Activated T-cell treated with anti-CD3 and anti-CD28 coated beads, Interleukin-2, amount 50 U/mL, for 72 hours (primary cell): Measurements from ENCODE around the gene TLN1. TPM values are rescaled to one million over a fixed set of nuclear protein-coding genes. Genes with fewer than 3 reads are reported as not detected.

Experiments used
- ATAC-seq, 2 donors: fragments of 150-1000 bp; cut with Tn5 transposase; replicated peaks in 1 of 2; 2 replicates each; pipeline ENCODE4 v1.10.0; 2021; ENCODE audit warnings: moderate library complexity in 2 of 2, mild to moderate bottlenecking in 1 of 2
- DNase-seq, 2 donors: peaks; one replicate each; pipeline ENCODE4 v3.0.0; 2021 to 2022; ENCODE audit warnings: mixed read lengths in 1 of 2
- H3K27ac Mint-ChIP-seq: one replicate; pipeline ENCODE4 v1.8.0; 2022; ENCODE audit warnings: mild to moderate bottlenecking, moderate library complexity, mixed read lengths
- H3K27me3 Mint-ChIP-seq: one replicate; pipeline ENCODE4 v1.8.0; 2022; ENCODE audit warnings: low read depth, mixed read lengths
- H3K36me3 Mint-ChIP-seq, 2 donors: one replicate each; pipeline ENCODE4 v1.8.0; 2022; ENCODE audit warnings: mixed read lengths in 2 of 2, mild to moderate bottlenecking in 1 of 2; ENCODE audit not compliant: insufficient read depth in 2 of 2
- H3K4me1 Mint-ChIP-seq: one replicate; pipeline ENCODE4 v1.8.0; 2022; ENCODE audit warnings: low read depth, mixed read lengths
- H3K4me3 Mint-ChIP-seq, 2 donors: one replicate each; pipeline ENCODE4 v1.8.0; 2022; ENCODE audit warnings: mild to moderate bottlenecking in 2 of 2, mixed read lengths in 2 of 2, moderate library complexity in 2 of 2
- H3K9me3 Mint-ChIP-seq, 2 donors: one replicate each; pipeline ENCODE4 v1.8.0; 2022; ENCODE audit warnings: mixed read lengths in 2 of 2
- total RNA-seq, 2 donors: library from RNA; stranded (reverse); gene quantifications; one replicate each; pipeline ENCODE4 v1.2.3, GENCODE V29; 2022

TLN1 gene
- total RNA-seq, 2 donors from 2014 or later: 200 to 235 TPM

DNA sequence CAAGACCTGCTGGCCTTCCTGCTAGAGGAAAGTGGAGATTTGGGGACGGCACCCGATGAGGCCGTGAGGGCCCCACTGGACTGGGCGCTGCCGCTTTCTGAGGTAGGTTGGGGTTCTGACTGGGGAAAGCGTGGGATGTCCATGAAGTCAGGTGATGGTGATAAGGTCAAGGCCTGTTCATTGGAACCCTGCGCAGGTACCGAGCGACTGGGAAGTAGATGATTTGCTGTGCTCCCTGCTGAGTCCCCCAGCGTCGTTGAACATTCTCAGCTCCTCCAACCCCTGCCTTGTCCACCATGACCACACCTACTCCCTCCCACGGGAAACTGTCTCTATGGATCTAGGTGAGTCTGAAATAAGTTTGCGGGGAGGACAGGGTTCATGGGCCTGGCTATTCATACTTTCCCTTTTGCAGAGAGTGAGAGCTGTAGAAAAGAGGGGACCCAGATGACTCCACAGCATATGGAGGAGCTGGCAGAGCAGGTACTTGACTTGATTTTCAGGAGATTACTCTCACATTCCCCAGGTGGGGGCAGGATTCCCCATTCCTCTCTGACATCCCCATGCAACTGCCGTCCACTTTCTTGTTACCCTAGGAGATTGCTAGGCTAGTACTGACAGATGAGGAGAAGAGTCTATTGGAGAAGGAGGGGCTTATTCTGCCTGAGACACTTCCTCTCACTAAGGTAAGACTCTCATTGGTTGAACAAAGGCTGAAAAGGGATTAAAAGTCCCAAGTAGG is 976 bp upstream of the TLN1 start:
- H3K9me3 Mint-ChIP-seq: no peaks in the 10 kb centered on the region
- H3K36me3 Mint-ChIP-seq: peaks cover 10 to 12% of the 10 kb centered on the region in 2 donors
- no peak overlapping the region for H3K4me3 Mint-ChIP-seq
- peak overlapping the region; percentile 90 for H3K27ac Mint-ChIP-seq
- peak; percentile 3 to 5 for ATAC-seq
- no peaks in the 10 kb centered on the region for H3K27me3 Mint-ChIP-seq
- peak; percentile 19 to 46 for DNase-seq
- H3K4me1 Mint-ChIP-seq: peaks cover 29% of the 10 kb centered on the region

- Mint-ChIP-seq H3K27me3 (no peaks in the 10 kb centered on the region), H3K4me1 (peaks cover 29% of the 10 kb centered on the region), H3K9me3 (no peaks in the 10 kb centered on the region), H3K4me3 (no peak overlapping the region), H3K36me3 (peaks cover 10 to 12% of the 10 kb centered on the region in 2 donors), H3K27ac (peak overlapping the region; percentile 58)
- DNase-seq (peak in 1 of 2 donors; percentile 37), ATAC-seq (no peak)
Measured at GRCh38 chr9:35731415-35732184, 395 bp downstream of the TLN1 start.

DNA sequence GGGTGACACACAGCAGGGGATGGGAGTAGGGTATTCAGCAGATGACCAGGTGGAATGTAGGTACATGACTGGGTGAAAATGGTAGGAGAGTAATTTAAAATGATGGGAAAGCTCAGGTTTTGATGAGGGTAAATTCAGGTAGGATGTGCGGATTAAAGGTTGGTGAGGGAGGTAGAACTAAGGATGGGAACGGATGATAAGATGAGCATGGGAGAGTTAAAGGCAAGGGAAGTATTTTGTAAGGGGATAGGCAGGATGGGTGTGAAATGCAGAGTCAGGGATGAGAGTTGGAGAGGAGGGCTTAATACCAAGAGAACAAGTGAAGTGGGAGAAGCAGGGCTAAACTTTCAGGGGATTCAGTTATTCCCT is 1.5 kb downstream of the TLN1 start:
- no peaks in the 10 kb centered on the region for H3K9me3 Mint-ChIP-seq
- ATAC-seq: no peak
- peaks cover 10 to 11% of the 10 kb centered on the region in 2 donors for H3K36me3 Mint-ChIP-seq
- no peak overlapping the region for H3K27ac Mint-ChIP-seq
- DNase-seq: no peak
- peaks cover 23% of the 10 kb centered on the region for H3K4me1 Mint-ChIP-seq
- no peak overlapping the region for H3K4me3 Mint-ChIP-seq
- H3K27me3 Mint-ChIP-seq: no peaks in the 10 kb centered on the region

GRCh38 chr9:35729700-35730485 is 2.1 kb downstream of the TLN1 start:
- H3K27ac Mint-ChIP-seq: no peak overlapping the region
- H3K4me3 Mint-ChIP-seq: no peak overlapping the region
- DNase-seq (peak; percentile 25 to 53), ATAC-seq (no peak)
- H3K4me1 Mint-ChIP-seq: peaks cover 20% of the 10 kb centered on the region
- H3K27me3 Mint-ChIP-seq: no peaks in the 10 kb centered on the region
- no peaks in the 10 kb centered on the region for H3K9me3 Mint-ChIP-seq
- H3K36me3 Mint-ChIP-seq: peaks cover 7 to 10% of the 10 kb centered on the region in 2 donors

GRCh38 chr9:35729101-35729500 is 2.9 kb downstream of the TLN1 start:
- Mint-ChIP-seq H3K36me3 (peaks cover 11 to 15% of the 10 kb centered on the region in 2 donors), H3K4me3 (no peak overlapping the region), H3K27me3 (no peaks in the 10 kb centered on the region), H3K9me3 (no peaks in the 10 kb centered on the region), H3K27ac (no peak overlapping the region), H3K4me1 (peaks cover 22% of the 10 kb centered on the region)
- ATAC-seq (no peak), DNase-seq (no peak)

GRCh38 chr9:35728041-35728971 is 3.7 kb downstream of the TLN1 start:
- Mint-ChIP-seq H3K9me3 (no peaks in the 10 kb centered on the region), H3K27ac (no peak overlapping the region), H3K36me3 (peaks cover 12 to 15% of the 10 kb centered on the region in 2 donors), H3K4me3 (no peak overlapping the region), H3K27me3 (no peaks in the 10 kb centered on the region), H3K4me1 (peaks cover 14% of the 10 kb centered on the region)
- ATAC-seq (peak; percentile 16 to 18), DNase-seq (peak; percentile 63 to 69)

- no peak overlapping the region for H3K27ac Mint-ChIP-seq
- peaks cover 15% of the 10 kb centered on the region in 2 donors for H3K36me3 Mint-ChIP-seq
- no peak for ATAC-seq
- no peak for DNase-seq
- no peaks in the 10 kb centered on the region for H3K27me3 Mint-ChIP-seq
- H3K4me1 Mint-ChIP-seq: peaks cover 9% of the 10 kb centered on the region
- H3K4me3 Mint-ChIP-seq: no peak overlapping the region
- H3K9me3 Mint-ChIP-seq: no peaks in the 10 kb centered on the region
Measured at GRCh38 chr9:35727676-35728040, 4.3 kb downstream of the TLN1 start.

DNA sequence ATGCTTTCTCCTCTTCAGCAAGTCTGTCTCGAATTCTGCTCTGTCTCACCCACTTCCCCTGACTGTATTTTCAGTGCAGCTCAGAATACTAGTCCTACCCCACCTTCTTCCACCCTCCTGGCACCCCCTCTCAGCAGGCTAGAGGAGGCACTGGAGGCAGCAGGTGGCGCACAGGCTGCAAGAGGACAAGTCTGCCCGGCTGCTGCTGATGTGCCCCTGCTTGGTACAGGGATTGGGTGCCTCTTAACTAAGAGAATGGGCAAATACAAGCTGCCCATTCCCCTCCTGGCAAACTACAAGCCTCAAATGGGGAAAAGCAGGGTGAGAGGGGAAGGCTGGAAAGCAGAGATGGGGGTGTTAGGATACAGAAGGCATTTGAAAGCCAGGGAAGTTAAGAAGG is 5.1 kb downstream of the TLN1 start:
- peak overlapping the region; percentile 85 for H3K27ac Mint-ChIP-seq
- DNase-seq: peak; percentile 34 to 35

GRCh38 chr9:35725362-35725761 is 6.6 kb downstream of the TLN1 start:
- DNase-seq: no peak
- no peaks in the 10 kb centered on the region for H3K9me3 Mint-ChIP-seq
- H3K4me1 Mint-ChIP-seq: peaks cover 9% of the 10 kb centered on the region
- no peak overlapping the region for H3K27ac Mint-ChIP-seq
- H3K4me3 Mint-ChIP-seq: no peak overlapping the region
- no peaks in the 10 kb centered on the region for H3K27me3 Mint-ChIP-seq
- peaks cover 19 to 25% of the 10 kb centered on the region in 2 donors for H3K36me3 Mint-ChIP-seq
- no peak for ATAC-seq

More for the DNA sequence above, 5.1 kb downstream of the TLN1 start:
- Mint-ChIP-seq H3K9me3 (no peaks in the 10 kb centered on the region), H3K27me3 (no peaks in the 10 kb centered on the region), H3K4me1 (peaks cover 9% of the 10 kb centered on the region), H3K4me3 (no peak overlapping the region), H3K36me3 (peaks cover 18 to 20% of the 10 kb centered on the region in 2 donors)
- no peak for ATAC-seq

- H3K27ac Mint-ChIP-seq: no peak overlapping the region
- DNase-seq: no peak
- H3K27me3 Mint-ChIP-seq: no peaks in the 10 kb centered on the region
- H3K36me3 Mint-ChIP-seq: peaks cover 24 to 28% of the 10 kb centered on the region in 2 donors
- peaks cover 9% of the 10 kb centered on the region for H3K4me1 Mint-ChIP-seq
- ATAC-seq: no peak
- H3K9me3 Mint-ChIP-seq: no peaks in the 10 kb centered on the region
- no peak overlapping the region for H3K4me3 Mint-ChIP-seq
Measured at GRCh38 chr9:35723908-35724307, 8.1 kb downstream of the TLN1 start.

DNA sequence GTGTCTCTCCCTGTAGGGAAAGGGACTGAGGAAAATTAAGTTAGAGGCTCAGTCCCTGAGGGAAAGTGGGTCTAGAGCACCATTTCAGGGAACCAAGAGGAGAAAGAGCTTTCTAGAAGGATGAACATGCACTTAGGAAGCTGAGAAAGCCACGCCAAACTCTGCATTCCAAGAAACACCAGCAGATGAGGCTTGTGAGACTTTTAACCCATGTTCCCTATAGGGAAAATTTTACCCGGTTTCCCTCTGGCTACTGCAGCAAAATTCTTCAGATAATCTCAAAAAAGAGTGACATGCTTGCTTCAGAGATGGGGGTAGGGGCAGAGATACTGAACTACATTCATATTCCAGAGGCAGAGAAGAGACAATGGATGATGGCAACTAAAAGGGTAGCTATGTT is 8.6 kb downstream of the TLN1 start:
- Mint-ChIP-seq H3K4me1 (peaks cover 9% of the 10 kb centered on the region), H3K27ac (peak overlapping the region; percentile 65), H3K36me3 (peaks cover 25 to 28% of the 10 kb centered on the region in 2 donors), H3K4me3 (no peak overlapping the region), H3K9me3 (no peaks in the 10 kb centered on the region), H3K27me3 (no peaks in the 10 kb centered on the region)
- no peak for ATAC-seq
- no peak for DNase-seq

DNA sequence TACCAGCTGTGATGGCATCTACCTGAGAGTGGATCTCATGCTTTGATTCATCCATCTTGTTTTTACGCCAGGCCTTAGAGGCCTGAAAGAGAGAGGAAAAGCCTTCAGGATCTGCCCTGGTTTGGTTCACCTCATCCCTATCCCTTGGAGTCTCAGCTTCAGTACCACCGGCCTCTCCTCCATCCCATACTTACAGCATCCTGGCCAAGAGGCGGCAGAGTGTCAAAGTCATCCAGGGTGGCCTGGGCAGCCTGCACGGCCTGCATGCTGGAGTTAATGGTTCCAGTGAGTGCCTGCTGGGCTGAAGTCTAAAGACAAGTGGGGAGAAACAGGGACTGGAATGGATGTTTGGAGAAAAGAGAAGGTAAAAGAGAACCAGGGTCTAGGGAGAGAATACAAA is 12.4 kb downstream of the TLN1 start:
- no peaks in the 10 kb centered on the region for H3K27me3 Mint-ChIP-seq
- peaks cover 3% of the 10 kb centered on the region for H3K4me1 Mint-ChIP-seq
- H3K9me3 Mint-ChIP-seq: no peaks in the 10 kb centered on the region
- no peak overlapping the region for H3K4me3 Mint-ChIP-seq
- no peak overlapping the region for H3K27ac Mint-ChIP-seq
- DNase-seq (no peak), ATAC-seq (no peak)
- H3K36me3 Mint-ChIP-seq: peaks cover 23 to 34% of the 10 kb centered on the region in 2 donors
